ENCODE data around the gene ANKRD52. TPM values are rescaled to one million over a fixed set of nuclear protein-coding genes. Genes with fewer than 3 reads are reported as not detected.

ANKRD52 gene
- total and polyA plus RNA-seq, 2 donors (not counting 3 experiments of a cell fraction or from before 2014, with no cell fraction given), result 30.8 to 62.0 TPM

DNA sequence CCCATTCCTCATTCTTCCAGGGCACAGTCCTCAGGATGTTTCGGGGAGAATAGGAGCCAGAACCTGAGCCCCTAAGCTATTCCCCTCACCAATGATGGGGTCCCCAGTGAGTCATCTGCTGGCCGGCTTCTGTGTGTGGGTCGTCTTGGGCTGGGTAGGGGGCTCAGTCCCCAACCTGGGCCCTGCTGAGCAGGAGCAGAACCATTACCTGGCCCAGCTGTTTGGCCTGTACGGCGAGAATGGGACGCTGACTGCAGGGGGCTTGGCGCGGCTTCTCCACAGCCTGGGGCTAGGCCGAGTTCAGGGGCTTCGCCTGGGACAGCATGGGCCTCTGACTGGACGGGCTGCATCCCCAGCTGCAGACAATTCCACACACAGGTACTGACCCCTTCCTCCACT is 27.0 kb downstream of the ANKRD52 start:
- DNase-seq (ENCODE audit: low read depth, low spot score) (no peak), FAIRE-seq (no peak)
- Histone ChIP-seq H3K4me3 (replicated peaks in 1 of 3; ENCODE audit: insufficient read depth in 1 of 3, low read depth in 1 of 3, low read length in 3 of 3) (no peak overlapping the region), H3K9me1 (replicated peaks; ENCODE audit: control insufficient read depth, extremely low read depth, insufficient read depth, low read length) (no peaks in the 10 kb centered on the region), H3K36me3 (ENCODE audit: control insufficient read depth in 2 of 2, extremely low read depth in 1 of 2, insufficient read depth in 2 of 2, low read length in 2 of 2) (peaks cover 0 to 4% of the 10 kb centered on the region in 2 experiments), H3K27ac (ENCODE audit: insufficient read depth, low read depth, low read length) (no peak overlapping the region), H3K27me3 (ENCODE audit: control insufficient read depth in 2 of 2, insufficient read depth in 2 of 2, low read length in 2 of 2) (no peaks in the 10 kb centered on the region), H4K20me1 (replicated peaks; ENCODE audit: control insufficient read depth, extremely low read depth, insufficient read depth, low read length) (no peaks in the 10 kb centered on the region), H3K9ac (replicated peaks; ENCODE audit: extremely low read depth, insufficient read depth, low read length) (no peak overlapping the region), H3K9me3 (replicated peaks; ENCODE audit: control insufficient read depth, insufficient read depth, low read length) (no peaks in the 10 kb centered on the region), H2AFZ (ENCODE audit: low read depth, low read length) (no peak overlapping the region), H3K4me2 (ENCODE audit: insufficient read depth, low read length) (no peak overlapping the region), H3K79me2 (ENCODE audit: control insufficient read depth, insufficient read depth, low read length) (no peaks in the 10 kb centered on the region), H3K4me1 (ENCODE audit: control insufficient read depth, extremely low read depth, insufficient read depth, low read length) (no peaks in the 10 kb centered on the region)
- intact Hi-C loops (cut with micrococcal nuclease) (no loop called here), dilution Hi-C loops (cut with MboI; ENCODE audit: extremely low pct_ligation_motif_present, low sequenced_read_pairs) (no loop called here)
- no TSS peak for BruUV-seq (replicated peaks)
- ChIA-PET CTCF (interaction anchor here (0.5 to 1.3 kb wide), 3 partner anchors 20 to 106 kb away, joined by 3 to 4 read pairs (median 3); no protein-coding TSS in a partner anchor), POLR2A (interaction anchor here (0.5 kb wide), 1 partner anchor 448 kb away, joined by 4 read pairs; no protein-coding TSS in a partner anchor)
- no peak for TF ChIP-seq GATA2 (IDR thresholded peaks at IDR 0.05; ENCODE audit: insufficient read depth, insufficient read length, low read depth, low read length)

DNA sequence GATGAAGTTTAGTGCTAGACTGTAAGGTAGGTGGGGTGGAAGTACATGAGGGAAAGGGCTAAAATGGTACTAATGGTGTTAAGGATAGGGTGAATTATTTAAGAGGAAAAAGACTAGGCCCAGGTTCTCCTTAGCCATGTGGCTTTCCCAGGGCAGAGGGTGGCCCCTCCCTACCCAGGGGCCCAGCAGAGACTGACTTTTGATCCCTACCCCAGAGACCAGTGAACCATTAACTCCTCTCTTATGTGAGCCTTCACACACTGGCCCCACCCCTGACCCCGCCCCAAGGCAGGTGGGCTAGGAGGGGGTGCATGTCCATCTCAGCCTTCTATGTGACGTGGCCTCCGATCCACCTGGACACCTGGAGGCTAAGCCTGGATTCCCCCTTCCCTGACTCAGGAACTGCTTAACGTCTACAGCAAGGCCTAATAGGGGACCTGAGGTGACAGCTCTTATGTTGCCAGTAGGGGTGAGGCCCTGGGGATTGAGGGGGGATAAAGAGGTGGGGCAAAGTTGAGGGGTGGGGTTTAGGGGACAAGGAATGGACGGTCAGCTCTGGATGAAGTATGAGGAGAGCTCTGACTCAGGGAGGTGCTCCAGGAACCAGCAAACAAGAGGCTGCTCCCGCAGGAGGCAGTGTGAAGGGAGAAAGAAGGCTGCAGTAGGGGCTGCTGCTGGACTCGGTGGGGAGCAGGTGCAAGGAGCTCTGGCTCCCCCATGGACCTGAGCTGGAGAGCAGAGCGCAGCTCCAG is 27.6 kb downstream of the ANKRD52 start:
- no peaks in the 10 kb centered on the region for H3K9me1 ChIP-seq (replicated peaks; ENCODE audit: control insufficient read depth, extremely low read depth, insufficient read depth, low read length)
- no peaks in the 10 kb centered on the region for H3K27me3 ChIP-seq (ENCODE audit: control insufficient read depth in 2 of 2, insufficient read depth in 2 of 2, low read length in 2 of 2)
- no peak for DNase-seq (ENCODE audit: low read depth, low spot score)
- H3K4me1 ChIP-seq (ENCODE audit: control insufficient read depth, extremely low read depth, insufficient read depth, low read length), result no peaks in the 10 kb centered on the region
- no peak overlapping the region for H3K27ac ChIP-seq (ENCODE audit: insufficient read depth, low read depth, low read length)
- peaks cover 0 to 2% of the 10 kb centered on the region in 2 experiments for H3K36me3 ChIP-seq (ENCODE audit: control insufficient read depth in 2 of 2, extremely low read depth in 1 of 2, insufficient read depth in 2 of 2, low read length in 2 of 2)
- H3K9ac ChIP-seq (replicated peaks; ENCODE audit: extremely low read depth, insufficient read depth, low read length), result no peak overlapping the region
- BruUV-seq (replicated peaks), result no TSS peak
- H3K79me2 ChIP-seq (ENCODE audit: control insufficient read depth, insufficient read depth, low read length), result no peaks in the 10 kb centered on the region
- no peak for FAIRE-seq
- ChIA-PET POLR2A (no interaction called here), CTCF (interaction anchor here (0.5 to 1.3 kb wide), 3 partner anchors 21 to 106 kb away, joined by 3 to 4 read pairs (median 3); no protein-coding TSS in a partner anchor)
- no peak overlapping the region for H3K4me2 ChIP-seq (ENCODE audit: insufficient read depth, low read length)
- H3K9me3 ChIP-seq (replicated peaks; ENCODE audit: control insufficient read depth, insufficient read depth, low read length), result no peaks in the 10 kb centered on the region
- H2AFZ ChIP-seq (ENCODE audit: low read depth, low read length), result no peak overlapping the region
- TF ChIP-seq EZH2 (IDR thresholded peaks at IDR 0.05; ENCODE audit: borderline replicate concordance, low read depth, low read length, severe bottlenecking) (no peak), POLR2AphosphoS5 (IDR thresholded peaks at IDR 0.05; ENCODE audit: insufficient read depth, low read depth, low read length) (no peak), GATA2 (IDR thresholded peaks at IDR 0.05; ENCODE audit: insufficient read depth, insufficient read length, low read depth, low read length) (no peak)
- dilution Hi-C loops (cut with MboI; ENCODE audit: extremely low pct_ligation_motif_present, low sequenced_read_pairs), result no loop called here
- H4K20me1 ChIP-seq (replicated peaks; ENCODE audit: control insufficient read depth, extremely low read depth, insufficient read depth, low read length), result no peaks in the 10 kb centered on the region
- no peak overlapping the region for H3K4me3 ChIP-seq (replicated peaks in 1 of 3; ENCODE audit: insufficient read depth in 1 of 3, low read depth in 1 of 3, low read length in 3 of 3)
- intact Hi-C loops (cut with micrococcal nuclease), result no loop called here
